Gastroesophageal sphincter (tissue), 3 donors: ENCODE measurements around the gene SAPCD1.

Experiments
- CTCF ChIP-seq, 4 experiments: fragments of 200-600 bp in 2 of 4; fragments of 450-650 bp in 2 of 4; sonication (generic) in 1 of 4; IDR thresholded peaks; one replicate each; pipeline ENCODE4 v1.5.1; 2017 to 2019; ENCODE audit warnings: antibody characterized with exemption in 4 of 4, mild to moderate bottlenecking in 2 of 4, moderate library complexity in 2 of 4
- EP300 ChIP-seq: sonication (generic); formaldehyde crosslinking; IDR thresholded peaks from one replicate; pipeline ENCODE4 v1.6.1; 2017; ENCODE audit warnings: antibody characterized with exemption, mild to moderate bottlenecking
- POLR2A ChIP-seq, 2 donors: fragments of 450-650 bp; IDR thresholded peaks; one replicate each; pipeline ENCODE4 v1.6.1; 2017; ENCODE audit warnings: antibody characterized with exemption in 2 of 2, mild to moderate bottlenecking in 2 of 2, moderate library complexity in 1 of 2
- POLR2AphosphoS5 ChIP-seq: sonication (generic); formaldehyde crosslinking; IDR thresholded peaks from one replicate; pipeline ENCODE4 v1.6.1; 2017; ENCODE audit warnings: antibody characterized with exemption

DNA sequence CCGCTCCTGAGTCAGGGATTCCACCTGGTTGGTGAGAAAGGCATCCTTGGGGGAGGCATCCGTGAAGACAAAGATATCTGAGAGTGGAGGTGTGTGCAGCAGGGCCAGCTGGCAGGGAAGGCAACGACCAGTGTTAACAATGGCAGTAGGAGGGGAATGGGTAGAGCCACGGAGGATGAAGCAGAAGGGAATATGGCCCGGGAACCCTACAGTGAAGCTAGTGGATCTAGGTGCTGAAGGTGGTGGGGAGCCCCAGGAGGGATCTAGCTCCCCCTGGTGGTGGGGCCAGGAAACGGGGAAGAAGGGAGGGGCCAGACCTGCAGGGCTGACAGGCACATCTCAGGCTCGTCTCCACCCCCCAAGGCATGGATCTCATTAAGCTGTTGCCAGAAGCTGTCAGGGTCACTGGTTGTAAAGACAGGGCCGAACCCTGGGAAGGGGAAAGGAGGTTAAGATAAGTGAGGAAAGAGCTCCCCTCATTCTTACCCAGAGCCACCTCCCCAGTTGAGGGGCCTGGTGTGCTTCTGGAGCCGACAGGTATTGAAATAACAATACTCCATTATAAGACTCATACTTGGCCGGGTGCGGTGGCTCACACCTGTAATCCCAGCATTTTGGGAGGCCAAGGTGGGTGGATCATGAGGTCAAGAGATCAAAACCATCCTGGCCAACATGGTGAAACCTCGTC lies 7.4 kb downstream of the SAPCD1 start:
- TF ChIP-seq POLR2AphosphoS5 (no peak), POLR2A (IDR thresholded peaks at IDR 0.05) (no peak), CTCF (IDR thresholded peaks at IDR 0.05) (peak in 3 of 4 experiments; percentile 68 to 87 (median 75)), EP300 (no peak)
